Lower leg skin (tissue), 4 donors: Measurements from ENCODE around the gene CRMP1. TPM values are rescaled to one million over a fixed set of nuclear protein-coding genes. Genes with fewer than 3 reads are reported as not detected.

Source experiments
- DNase-seq, 2 donors: peaks; one replicate each; pipeline ENCODE4 v3.0.0-alpha.2; 2019; ENCODE audit warnings: low spot score in 2 of 2
- H3K4me3 ChIP-seq: fragments of 200-600 bp; sonication (generic); 2 replicates; pipeline ENCODE4 v1.5.1; 2017; ENCODE audit warnings: mild to moderate bottlenecking, low read depth; ENCODE audit not compliant: poor library complexity, severe bottlenecking
- POLR2A ChIP-seq, 2 donors: fragments of 450-650 bp; IDR thresholded peaks; one replicate each; pipeline ENCODE4 v1.6.1; 2016 to 2017; ENCODE audit warnings: antibody characterized with exemption in 2 of 2, mild to moderate bottlenecking in 1 of 2, moderate library complexity in 1 of 2
- WGBS, 2 donors: methylation state at CpG; one replicate each; pipeline ENCODE4 v1.1.5; 2018; 5-methylcytosine and 5-hydroxymethylcytosine counted together
- intact Hi-C: fragments of 100-400 bp; cut with DNase I; formaldehyde crosslinking; loops from one replicate; pipeline ENCODE4 v1.15.0; 2023; ENCODE audit warnings: low total_unique reads
- total RNA-seq, 4 donors: library from RNA; depleted of rRNA; stranded (reverse); fragments of >200 nt; gene quantifications; one replicate each; pipeline ENCODE4 v1.1.0, GENCODE V29; 2016
- TF ChIP-seq, protein P1 (sequence below), 3 donors: fragments of 450-650 bp; IDR thresholded peaks; one replicate each; pipeline ENCODE4 v1.5.1; 2016; ENCODE audit warnings: antibody characterized with exemption in 3 of 3, mild to moderate bottlenecking in 3 of 3, moderate library complexity in 2 of 3

CRMP1 gene
- total RNA-seq, 4 donors from 2014 or later = 0.17 to 1.2 (median 0.17) TPM; not detected in 1

DNA sequence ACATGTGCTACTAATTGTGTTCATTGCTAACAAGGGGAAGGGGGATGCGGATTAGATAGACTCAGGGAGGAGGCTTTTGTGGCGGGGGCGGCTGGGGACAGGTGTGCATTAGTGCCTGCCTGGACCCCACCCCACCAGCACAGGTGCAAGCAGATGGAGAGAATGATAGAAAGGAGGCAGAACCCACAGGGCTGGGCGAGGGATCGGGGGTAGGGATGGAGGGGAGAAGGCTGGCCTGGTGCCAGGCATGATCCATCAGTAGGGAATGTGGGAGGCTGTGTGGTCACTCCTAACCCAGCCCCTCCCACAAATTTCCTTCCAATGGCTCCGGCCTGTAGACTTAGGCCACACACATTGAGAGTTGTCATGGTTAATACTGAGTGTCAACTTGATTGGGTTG, 30.5 kb upstream of the CRMP1 start:
- peak in 1 of 2 donors; percentile 81 for DNase-seq
- 60 to 68% methylated on average over 6 of the region's 6 CpGs for WGBS, 2 donors
- TF ChIP-seq, protein P1, sequence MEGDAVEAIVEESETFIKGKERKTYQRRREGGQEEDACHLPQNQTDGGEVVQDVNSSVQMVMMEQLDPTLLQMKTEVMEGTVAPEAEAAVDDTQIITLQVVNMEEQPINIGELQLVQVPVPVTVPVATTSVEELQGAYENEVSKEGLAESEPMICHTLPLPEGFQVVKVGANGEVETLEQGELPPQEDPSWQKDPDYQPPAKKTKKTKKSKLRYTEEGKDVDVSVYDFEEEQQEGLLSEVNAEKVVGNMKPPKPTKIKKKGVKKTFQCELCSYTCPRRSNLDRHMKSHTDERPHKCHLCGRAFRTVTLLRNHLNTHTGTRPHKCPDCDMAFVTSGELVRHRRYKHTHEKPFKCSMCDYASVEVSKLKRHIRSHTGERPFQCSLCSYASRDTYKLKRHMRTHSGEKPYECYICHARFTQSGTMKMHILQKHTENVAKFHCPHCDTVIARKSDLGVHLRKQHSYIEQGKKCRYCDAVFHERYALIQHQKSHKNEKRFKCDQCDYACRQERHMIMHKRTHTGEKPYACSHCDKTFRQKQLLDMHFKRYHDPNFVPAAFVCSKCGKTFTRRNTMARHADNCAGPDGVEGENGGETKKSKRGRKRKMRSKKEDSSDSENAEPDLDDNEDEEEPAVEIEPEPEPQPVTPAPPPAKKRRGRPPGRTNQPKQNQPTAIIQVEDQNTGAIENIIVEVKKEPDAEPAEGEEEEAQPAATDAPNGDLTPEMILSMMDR (IDR thresholded peaks at IDR 0.05) = no peak
- TF ChIP-seq POLR2A (IDR thresholded peaks at IDR 0.05) = no peak
- intact Hi-C loops = no loop called here
- H3K4me3 ChIP-seq = no peak overlapping the region

- 80 to 86% methylated on average over 3 of the region's 3 CpGs for WGBS, 2 donors
- TF ChIP-seq POLR2A (IDR thresholded peaks at IDR 0.05) = no peak
- intact Hi-C loops = no loop called here
- DNase-seq = peak in 1 of 2 donors; percentile 77
- no peak overlapping the region for H3K4me3 ChIP-seq
Measured at GRCh38 chr4:5922556-5922955, 29.7 kb upstream of the CRMP1 start.

- DNase-seq = peak in 1 of 2 donors; percentile 79
- no peak overlapping the region for H3K4me3 ChIP-seq
- intact Hi-C loops = no loop called here
- 45 to 50% methylated on average over 6 of the region's 6 CpGs for WGBS, 2 donors
- TF ChIP-seq, protein P1 (IDR thresholded peaks at IDR 0.05) = no peak
- no peak for TF ChIP-seq POLR2A (IDR thresholded peaks at IDR 0.05)
Measured at GRCh38 chr4:5921981-5922380, 29.1 kb upstream of the CRMP1 start.

DNA sequence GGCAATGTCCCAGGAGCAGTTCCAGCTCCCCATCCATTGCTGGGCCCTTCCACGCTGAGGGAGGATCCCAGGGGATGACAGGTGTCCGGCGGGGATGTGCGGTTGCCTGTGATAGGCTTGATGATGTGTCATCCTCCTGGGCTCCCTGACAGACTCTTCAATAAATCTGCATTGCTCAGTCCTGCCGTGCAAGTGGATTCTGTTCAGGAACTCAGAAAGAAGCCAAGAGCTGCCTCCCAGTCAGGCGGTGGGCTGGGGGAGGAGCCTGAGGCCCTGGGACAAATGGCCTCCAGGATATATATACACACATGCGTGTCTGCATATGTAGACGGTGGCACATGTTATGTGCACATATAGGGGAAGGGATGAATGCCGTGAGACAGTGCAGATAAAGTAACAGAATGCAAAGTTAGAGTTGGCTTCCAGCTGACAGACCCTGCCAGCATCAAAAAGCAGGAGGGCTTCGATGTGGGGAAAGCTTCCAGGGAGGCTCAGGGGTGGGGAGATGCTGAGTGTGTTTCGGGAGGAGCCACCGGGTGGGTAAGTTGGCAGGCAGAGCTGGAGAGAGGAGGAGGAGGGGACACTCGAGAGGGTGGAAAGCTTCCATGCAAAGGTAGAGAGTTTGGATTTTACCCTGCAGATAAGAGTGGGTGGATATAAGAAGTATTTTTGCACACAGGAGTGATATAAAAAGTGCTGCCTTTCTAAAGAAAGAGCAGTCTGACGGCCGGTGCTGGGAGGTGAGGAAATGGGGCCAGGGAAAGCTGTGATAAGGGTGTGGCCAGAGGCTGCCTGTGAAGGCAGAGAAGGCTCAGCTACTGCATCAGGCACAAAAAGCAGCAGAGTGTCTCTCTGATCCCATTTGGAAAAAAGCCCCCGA, 28.5 kb upstream of the CRMP1 start:
- intact Hi-C loops = no loop called here
- 24 to 28% methylated on average over 12 to 16 of the region's 16 CpGs for WGBS, 2 donors
- no peak overlapping the region for H3K4me3 ChIP-seq
- TF ChIP-seq, protein P1 (IDR thresholded peaks at IDR 0.05) = no peak
- TF ChIP-seq POLR2A (IDR thresholded peaks at IDR 0.05) = no peak
- peak in 1 of 2 donors; percentile 18 for DNase-seq

DNA sequence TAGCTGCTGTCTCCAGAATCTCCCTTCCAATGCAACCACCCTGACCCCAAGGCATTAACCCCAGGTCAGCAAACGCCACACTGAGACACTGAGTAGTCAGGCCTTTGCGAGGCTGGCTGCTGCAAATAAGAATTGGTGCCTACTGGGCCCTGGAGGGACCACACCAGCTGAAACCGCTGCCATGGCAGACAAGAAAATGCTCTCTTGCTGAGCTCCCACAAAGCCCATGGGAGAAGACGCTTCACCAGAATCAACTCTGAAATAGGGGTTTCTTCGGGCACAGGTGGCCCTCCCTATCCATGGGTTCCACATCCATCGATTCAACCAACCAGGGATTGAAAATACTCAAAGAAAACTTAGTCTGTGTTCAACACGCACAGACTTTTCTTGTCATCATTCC, 26.7 kb upstream of the CRMP1 start:
- 75 to 79% methylated on average over 7 of the region's 7 CpGs for WGBS, 2 donors
- intact Hi-C loops = no loop called here
- no peak overlapping the region for H3K4me3 ChIP-seq
- TF ChIP-seq, protein P1 (IDR thresholded peaks at IDR 0.05) = no peak
- no peak for TF ChIP-seq POLR2A (IDR thresholded peaks at IDR 0.05)
- DNase-seq = peak in 1 of 2 donors; percentile 26

DNA sequence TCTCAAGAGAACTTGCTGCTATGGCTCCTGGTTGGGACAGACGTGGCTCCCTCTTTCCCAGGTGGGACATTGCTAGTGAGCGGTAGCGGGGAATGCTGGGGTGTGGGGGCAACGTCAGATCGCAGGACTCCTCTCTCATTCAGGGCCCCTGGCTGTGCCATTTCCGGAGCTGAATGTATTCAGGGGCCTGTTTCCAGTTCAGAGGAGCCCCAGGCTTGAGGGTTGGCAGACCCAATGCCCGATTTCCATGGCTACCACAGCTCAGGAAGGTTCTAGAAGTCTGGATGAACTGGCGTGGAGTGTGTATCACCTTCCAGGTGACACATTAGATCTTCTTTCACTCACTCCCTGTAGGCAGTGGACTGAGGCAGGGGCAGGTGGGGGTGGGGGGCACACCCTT, 26.2 kb upstream of the CRMP1 start:
- intact Hi-C loops = no loop called here
- TF ChIP-seq POLR2A (IDR thresholded peaks at IDR 0.05) = no peak
- TF ChIP-seq, protein P1 (IDR thresholded peaks at IDR 0.05) = no peak
- 82 to 87% methylated on average over 8 of the region's 8 CpGs for WGBS, 2 donors
- no peak for DNase-seq
- H3K4me3 ChIP-seq = no peak overlapping the region
